GM19395 (cell line): ENCODE results near the gene WDR86.

Experiments
- ATAC-seq: cut with Tn5 transposase; IDR thresholded peaks from one replicate; pipeline ENCODE4 v1.9.1; 2021; ENCODE audit warnings: mild to moderate bottlenecking, moderate library complexity; ENCODE audit not compliant: unreplicated experiment

The WDR86 gene

GRCh38 chr7:151381348-151382078 is 28.3 kb downstream of the WDR86 start:
- no peak for ATAC-seq

GRCh38 chr7:151381098-151381347 is 28.8 kb downstream of the WDR86 start:
- ATAC-seq: no peak

GRCh38 chr7:151380199-151381097 is 29.4 kb downstream of the WDR86 start:
- ATAC-seq: no peak

GRCh38 chr7:151379534-151380198 is 30.2 kb downstream of the WDR86 start:
- ATAC-seq: no peak

GRCh38 chr7:151379193-151379520 is 30.7 kb downstream of the WDR86 start:
- ATAC-seq: no peak

GRCh38 chr7:151378496-151379192 is 31.2 kb downstream of the WDR86 start:
- no peak for ATAC-seq

- no peak for ATAC-seq
These were observed 31.8 kb downstream of the WDR86 start for GRCh38 chr7:151378011-151378410.

- no peak for ATAC-seq
These were observed 32.4 kb downstream of the WDR86 start for GRCh38 chr7:151377406-151377805.

GRCh38 chr7:151376218-151376902 is 33.5 kb downstream of the WDR86 start:
- no peak for ATAC-seq

- ATAC-seq: no peak
These were observed 34.2 kb downstream of the WDR86 start for GRCh38 chr7:151375530-151376217.

GRCh38 chr7:151374726-151375125 is 35.1 kb downstream of the WDR86 start:
- ATAC-seq: no peak

GRCh38 chr7:151374139-151374538 is 35.7 kb downstream of the WDR86 start:
- ATAC-seq: no peak

GRCh38 chr7:151373599-151373998 is 36.2 kb downstream of the WDR86 start:
- ATAC-seq: no peak

- no peak for ATAC-seq
These were observed 37.1 kb downstream of the WDR86 start for GRCh38 chr7:151372612-151373265.

GRCh38 chr7:151371266-151371665 is 38.6 kb downstream of the WDR86 start:
- ATAC-seq: no peak

- peak; percentile 97 for ATAC-seq
These were observed 41.7 kb downstream of the WDR86 start for GRCh38 chr7:151368136-151368571.

- ATAC-seq: no peak
These were observed 42.6 kb downstream of the WDR86 start for GRCh38 chr7:151367284-151367683.

- no peak for ATAC-seq
These were observed 43.0 kb downstream of the WDR86 start for GRCh38 chr7:151366880-151367222.

- ATAC-seq: no peak
These were observed 43.5 kb downstream of the WDR86 start for GRCh38 chr7:151366166-151366879.
